Transverse colon (tissue), 3 donors: ENCODE measurements around the gene WDR37.
"Not testable (repeated sequence)": the region's sequence is repeated elsewhere in the genome, so short reads cannot be mapped to it uniquely, and the experiment has no call there.

Experiments used
- EP300 ChIP-seq: sonication (generic); formaldehyde crosslinking; IDR thresholded peaks from one replicate; pipeline ENCODE4 v1.6.1; 2017; ENCODE audit warnings: antibody characterized with exemption, low read depth
- POLR2A ChIP-seq: fragments of 450-650 bp; IDR thresholded peaks from one replicate; pipeline ENCODE4 v1.6.1; 2016; ENCODE audit warnings: antibody characterized with exemption, mild to moderate bottlenecking, moderate library complexity
- TF ChIP-seq, protein P1 (sequence below), 5 experiments: fragments of 200-600 bp in 3 of 5; fragments of 450-650 bp in 2 of 5; sonication (generic) in 3 of 5; IDR thresholded peaks; 1 replicate in 2 of 5; 2 replicates in 3 of 5; pipeline ENCODE4 v1.5.1; 2016 to 2017; ENCODE audit warnings: antibody characterized with exemption in 5 of 5, inconsistent platforms in 3 of 5, mild to moderate bottlenecking in 2 of 5, moderate library complexity in 1 of 5

DNA sequence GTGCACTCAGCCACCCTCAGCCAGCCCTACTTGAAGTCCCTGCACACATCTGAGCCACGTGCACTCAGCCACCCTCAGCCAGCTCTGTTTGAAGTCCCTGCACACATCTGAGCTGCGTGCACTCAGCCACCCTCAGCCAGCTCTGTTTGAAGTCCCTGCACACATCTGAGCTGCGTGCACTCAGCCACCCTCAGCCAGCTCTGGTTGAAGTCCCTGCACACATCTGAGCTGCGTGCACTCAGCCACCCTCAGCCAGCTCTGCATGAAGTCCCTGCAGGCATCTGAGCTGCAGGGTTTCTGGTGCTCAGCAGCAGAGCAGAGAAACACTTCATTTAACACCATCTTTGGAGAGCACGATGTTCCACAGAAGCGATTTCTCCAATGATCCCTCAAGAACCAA is 62.1 kb downstream of the WDR37 start:
- TF ChIP-seq, protein P1, sequence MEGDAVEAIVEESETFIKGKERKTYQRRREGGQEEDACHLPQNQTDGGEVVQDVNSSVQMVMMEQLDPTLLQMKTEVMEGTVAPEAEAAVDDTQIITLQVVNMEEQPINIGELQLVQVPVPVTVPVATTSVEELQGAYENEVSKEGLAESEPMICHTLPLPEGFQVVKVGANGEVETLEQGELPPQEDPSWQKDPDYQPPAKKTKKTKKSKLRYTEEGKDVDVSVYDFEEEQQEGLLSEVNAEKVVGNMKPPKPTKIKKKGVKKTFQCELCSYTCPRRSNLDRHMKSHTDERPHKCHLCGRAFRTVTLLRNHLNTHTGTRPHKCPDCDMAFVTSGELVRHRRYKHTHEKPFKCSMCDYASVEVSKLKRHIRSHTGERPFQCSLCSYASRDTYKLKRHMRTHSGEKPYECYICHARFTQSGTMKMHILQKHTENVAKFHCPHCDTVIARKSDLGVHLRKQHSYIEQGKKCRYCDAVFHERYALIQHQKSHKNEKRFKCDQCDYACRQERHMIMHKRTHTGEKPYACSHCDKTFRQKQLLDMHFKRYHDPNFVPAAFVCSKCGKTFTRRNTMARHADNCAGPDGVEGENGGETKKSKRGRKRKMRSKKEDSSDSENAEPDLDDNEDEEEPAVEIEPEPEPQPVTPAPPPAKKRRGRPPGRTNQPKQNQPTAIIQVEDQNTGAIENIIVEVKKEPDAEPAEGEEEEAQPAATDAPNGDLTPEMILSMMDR (IDR thresholded peaks at IDR 0.05) = not testable (repeated sequence)
- TF ChIP-seq EP300, POLR2A: not testable (repeated sequence)
